Measurements from ENCODE around the gene ABHD1. TPM values are rescaled to one million over a fixed set of nuclear protein-coding genes. Genes with fewer than 3 reads are reported as not detected.
"Not testable (repeated sequence)": the region's sequence is repeated elsewhere in the genome, so short reads cannot be mapped to it uniquely, and the experiment has no call there.

ABHD1 gene
- total RNA-seq, 1 donor from 2014 or later = 0.37 TPM

DNA sequence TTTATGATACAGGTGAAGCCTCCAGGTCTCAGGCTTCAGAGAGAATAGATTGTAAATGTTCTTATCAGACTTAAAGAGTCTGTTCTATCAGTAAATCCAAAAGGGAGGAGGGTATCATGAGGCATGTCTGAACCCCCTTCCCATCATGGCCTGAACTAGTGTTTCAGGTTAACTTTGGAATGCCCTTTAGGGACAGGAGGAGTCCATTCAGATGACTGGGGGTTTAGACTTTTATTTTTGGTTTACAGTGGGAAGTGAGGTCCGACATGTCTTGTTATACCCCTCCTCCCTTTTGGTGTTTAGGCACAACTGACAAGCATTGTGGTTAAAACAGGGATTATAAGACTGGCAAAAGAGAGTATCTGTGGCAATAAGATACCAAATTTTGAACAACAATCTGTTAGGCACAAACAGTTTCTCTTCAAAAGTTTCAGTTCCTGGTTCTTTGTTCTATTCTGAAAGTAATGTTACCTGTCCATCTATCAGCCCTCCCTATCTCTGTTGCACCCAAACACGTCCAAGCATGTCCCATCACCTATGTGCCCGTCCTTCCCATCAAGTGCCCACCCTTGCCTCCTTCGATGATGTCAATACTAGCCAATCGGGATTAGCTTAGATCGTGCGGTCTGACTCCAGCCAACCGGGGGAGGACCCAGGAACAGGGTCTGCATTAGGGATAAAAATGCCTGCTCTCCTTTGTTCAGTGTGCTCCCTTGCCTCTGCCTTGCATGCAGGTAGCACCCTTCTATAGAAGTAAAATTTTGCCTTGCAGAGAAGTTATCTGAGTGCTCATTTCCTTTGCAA lies 41.5 kb downstream of the ABHD1 start:
- DNase-seq (ENCODE audit: low spot score) = no peak

DNA sequence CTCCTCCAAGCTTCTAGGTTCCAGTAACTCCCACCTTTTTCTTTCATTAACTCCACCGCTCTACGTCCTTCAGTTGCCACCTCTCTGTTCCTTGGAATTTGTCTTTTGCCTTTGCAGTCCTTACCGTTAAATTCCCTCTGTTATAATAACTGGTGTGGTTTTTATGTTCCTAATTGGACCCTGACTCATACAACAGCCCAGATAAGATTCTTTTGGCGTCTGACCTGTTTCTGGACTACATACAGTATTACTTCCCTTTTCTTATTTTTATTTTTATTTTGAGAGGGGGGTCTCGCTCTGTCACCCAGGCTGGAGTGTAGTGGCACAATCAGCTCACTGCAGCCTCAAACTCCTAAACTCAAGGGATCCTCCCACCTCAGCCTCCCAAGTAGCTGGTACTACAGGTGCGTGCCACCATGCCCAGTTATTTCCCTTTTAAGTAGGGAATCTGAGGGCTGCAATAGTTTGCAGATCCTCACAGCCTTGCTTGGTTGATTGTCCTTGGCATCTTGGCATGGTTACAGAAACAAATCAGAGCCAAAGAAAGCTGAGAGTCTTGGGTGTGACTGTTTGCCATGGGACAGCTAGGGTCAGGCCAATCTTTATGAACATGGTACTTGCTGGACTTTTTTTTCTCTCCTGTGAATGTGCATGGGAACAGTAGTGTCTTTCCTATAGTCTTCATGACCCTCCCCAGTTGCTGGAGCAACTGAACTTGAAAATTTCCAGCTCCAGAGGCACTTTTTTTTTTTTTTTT lies 47.1 kb downstream of the ABHD1 start:
- no peak for DNase-seq (ENCODE audit: low spot score)

DNA sequence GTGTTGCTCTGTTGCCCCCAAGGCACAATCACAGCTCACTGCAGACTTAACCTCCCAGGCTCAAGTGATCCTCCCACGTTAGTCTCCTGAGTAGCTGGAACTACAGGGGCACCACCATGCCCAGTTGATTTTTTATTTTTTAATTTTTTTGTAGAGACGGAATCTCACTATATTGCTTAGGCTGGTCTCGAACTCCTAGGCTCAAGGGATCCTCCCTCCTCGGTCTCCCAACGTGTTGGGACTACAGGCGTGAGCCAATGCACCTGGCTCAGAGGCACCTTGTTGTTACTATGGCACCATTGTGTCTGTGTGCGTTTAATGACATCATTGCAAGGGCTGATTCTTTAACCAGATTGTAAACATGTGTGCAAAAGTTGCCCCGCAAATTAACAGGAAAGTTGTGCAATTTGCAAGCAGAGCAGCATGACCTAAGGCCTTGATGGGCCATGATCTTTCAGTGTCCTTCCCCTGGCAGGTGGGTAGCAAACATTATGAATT lies 47.8 kb downstream of the ABHD1 start:
- DNase-seq (ENCODE audit: low spot score) = no peak

DNA sequence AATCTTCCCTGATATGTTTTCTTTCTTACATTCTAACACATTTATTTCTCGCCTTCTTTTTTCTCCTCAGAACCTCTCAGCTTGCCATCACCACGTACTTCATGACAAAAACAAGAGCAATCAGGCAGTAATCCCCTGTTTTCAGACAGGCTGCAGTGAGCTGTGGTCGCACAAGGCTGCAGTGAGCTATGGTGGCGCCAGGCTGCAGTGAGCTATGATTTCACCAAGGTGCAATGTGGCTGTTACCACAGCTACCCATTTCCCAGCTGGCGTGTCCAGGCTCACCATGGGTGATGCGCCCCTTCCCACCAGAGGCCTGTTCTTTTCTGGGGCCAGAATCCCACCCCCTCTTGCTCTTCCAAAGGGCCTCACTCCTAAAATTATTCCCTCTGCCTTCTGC lies 51.0 kb downstream of the ABHD1 start:
- DNase-seq (ENCODE audit: low spot score) = no peak

DNA sequence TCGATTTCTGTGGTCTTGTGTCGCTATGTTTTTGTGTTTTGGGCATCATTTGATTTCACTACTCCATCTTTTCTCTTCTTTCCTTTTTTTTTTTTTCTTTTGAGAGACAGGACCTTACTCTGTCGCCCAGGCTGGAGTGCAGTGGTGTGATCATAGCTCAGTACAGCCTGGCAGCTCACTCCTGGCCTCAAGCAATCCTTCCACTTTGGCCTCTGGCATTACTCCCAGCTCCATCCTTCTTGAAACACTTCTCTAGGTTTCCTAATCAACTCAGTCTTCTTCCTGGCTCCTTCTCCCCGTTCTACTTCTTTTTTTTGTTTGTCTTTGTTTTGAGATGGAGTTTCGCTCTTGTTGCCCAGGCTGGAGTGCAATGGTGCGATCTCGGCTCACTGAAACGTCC lies 51.7 kb downstream of the ABHD1 start:
- DNase-seq (ENCODE audit: low spot score) = no peak

DNA sequence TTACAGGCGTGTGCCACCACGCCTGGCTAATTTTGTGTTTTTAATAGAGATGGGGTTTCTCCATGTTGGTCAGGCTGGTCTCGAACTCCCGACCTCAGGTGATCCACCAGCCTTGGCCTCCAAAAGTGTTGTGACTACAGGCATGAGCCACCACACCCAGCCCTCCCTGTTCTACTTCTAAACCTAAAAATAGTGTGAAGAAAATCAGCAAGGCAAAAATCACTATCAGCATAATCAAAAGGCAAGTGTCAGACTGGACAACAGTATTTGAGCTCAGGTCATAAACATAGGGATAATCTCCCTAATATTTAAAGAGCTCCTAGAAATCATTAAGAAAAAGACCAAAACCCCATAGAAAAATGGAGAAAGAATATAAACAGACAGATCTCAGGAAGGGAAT lies 52.2 kb downstream of the ABHD1 start:
- not testable (repeated sequence) for DNase-seq (ENCODE audit: low spot score)

DNA sequence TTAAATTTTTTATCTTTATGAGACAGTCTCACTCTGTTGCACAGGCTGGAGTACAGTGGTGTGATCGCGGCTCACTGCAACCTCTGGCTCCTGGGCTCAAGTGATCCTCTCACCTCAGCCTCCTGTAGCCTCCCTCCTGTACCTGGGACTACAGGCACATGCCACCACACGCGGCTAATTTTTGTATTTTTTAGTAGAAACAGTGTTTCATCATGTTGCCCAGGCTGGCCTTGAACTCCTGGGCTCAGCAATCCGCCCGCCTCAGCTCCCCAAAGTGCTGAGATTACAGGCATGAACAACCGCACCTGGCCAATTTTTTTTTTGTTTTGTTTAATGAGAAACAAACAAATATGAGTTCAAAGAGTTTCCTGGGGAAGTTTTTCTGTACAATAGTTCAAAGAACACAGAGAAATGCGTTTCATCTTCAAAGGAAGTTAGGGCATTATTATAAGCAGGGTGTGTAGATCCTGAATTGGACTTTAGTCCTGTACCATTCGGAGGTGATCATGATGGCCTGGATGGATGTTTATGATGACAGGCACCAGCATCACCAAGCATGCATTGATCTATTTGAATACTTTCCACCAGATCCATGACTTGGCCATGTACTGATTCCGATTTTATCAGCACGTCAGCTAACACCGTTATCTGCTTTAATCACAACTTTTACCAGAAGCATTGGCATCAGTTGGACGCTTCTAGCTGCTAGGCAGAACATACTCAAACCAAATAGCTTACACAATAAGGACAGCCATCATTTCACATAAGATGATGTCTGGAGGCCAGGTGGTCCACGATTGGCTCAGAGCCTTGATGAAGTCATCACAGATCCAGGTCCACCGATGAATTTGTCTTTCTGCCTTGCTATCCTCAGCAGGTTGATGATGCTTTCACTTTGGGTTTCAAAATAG lies 54.1 kb downstream of the ABHD1 start:
- DNase-seq (ENCODE audit: low spot score) = no peak

DNA sequence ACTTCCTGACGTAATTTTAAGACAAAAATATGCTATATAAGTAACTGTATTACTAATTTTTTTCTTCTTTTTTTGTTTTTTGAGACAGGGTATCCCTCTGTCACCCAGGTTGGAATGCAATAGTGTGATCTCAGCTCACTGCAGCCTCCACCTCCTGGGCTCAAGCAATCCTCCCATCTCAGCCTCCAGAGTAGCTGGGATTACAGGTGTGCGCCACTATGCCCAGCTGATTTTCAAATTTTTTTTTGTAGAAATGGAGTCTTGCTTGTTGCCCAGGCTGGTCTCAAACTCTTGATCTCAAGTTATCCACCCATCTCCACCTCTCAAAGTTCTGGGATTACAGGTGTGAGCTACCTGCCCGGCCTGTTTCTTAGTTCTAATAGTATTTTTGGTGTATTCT lies 54.9 kb downstream of the ABHD1 start:
- DNase-seq (ENCODE audit: low spot score) = no peak

DNA sequence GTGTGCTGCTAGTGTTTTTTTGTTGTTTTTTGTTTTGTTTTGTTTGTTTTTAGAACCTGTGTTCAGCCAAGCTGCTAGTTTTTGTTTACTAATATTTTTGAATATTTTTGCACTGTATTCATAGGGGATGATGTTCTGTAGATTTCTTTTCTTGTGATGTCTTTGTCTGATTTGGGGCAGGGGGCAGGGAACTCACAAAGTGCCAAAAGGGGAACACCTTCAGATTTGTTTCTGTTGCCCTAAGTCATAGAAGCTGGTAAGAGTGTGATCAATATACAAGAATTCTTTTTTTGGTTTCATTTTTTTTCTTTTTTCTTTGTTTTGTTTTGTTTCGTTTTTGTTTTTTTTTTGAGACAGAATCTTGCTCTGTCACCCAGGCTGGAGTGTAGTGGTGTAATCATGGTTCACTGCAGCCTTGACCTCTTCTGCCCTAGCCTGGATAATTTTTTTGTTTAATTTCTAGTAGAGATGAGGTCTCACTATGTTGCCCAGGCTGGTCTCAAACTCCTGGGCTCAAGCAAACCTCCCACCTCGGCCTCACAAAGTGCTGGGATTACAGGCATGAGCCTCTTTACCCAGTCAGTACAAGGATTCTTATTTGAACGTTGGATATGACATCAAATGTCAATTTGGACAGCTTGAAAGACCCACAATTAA lies 55.9 kb downstream of the ABHD1 start:
- DNase-seq (ENCODE audit: low spot score) = no peak

Other genes starting within 250 kb of the ABHD1 start
- 25.2 TPM for gene MAPRE3, start 153.2 kb upstream of the ABHD1 start, total RNA-seq
- 80.0 TPM for gene TMEM214, start 90.8 kb upstream of the ABHD1 start, total RNA-seq
- gene AGBL5, start 72.1 kb upstream of the ABHD1 start, total RNA-seq = 27.9 TPM
- 323 TPM for gene OST4, start 52.2 kb upstream of the ABHD1 start, total RNA-seq
- gene EMILIN1, start 45.2 kb upstream of the ABHD1 start, total RNA-seq = 210 TPM
- 6.1 TPM for gene KHK, start 37.0 kb upstream of the ABHD1 start, total RNA-seq
- gene CGREF1, start 4.7 kb upstream of the ABHD1 start, total RNA-seq = 1.1 TPM
- 51.3 TPM for gene PREB, start 10.8 kb downstream of the ABHD1 start, total RNA-seq
- not detected for gene PRR30, start 15.6 kb downstream of the ABHD1 start, total RNA-seq
- gene TCF23, start 25.2 kb downstream of the ABHD1 start, total RNA-seq = 0.12 TPM
- gene ATRAID, start 88.2 kb downstream of the ABHD1 start, total RNA-seq = 104 TPM
- gene SLC5A6, start 88.5 kb downstream of the ABHD1 start, total RNA-seq = 24.9 TPM
- 26.7 TPM for gene CAD, start 93.6 kb downstream of the ABHD1 start, total RNA-seq
- not detected for gene SLC30A3, start 139.2 kb downstream of the ABHD1 start, total RNA-seq
- not detected for gene DNAJC5G, start 151.6 kb downstream of the ABHD1 start, total RNA-seq
- 0.26 TPM for gene TRIM54, start 158.6 kb downstream of the ABHD1 start, total RNA-seq
- gene UCN, start 184.6 kb downstream of the ABHD1 start, total RNA-seq = 3.1 TPM
- gene MPV17, start 199.3 kb downstream of the ABHD1 start, total RNA-seq = 62.6 TPM
- gene GTF3C2, start 232.9 kb downstream of the ABHD1 start, total RNA-seq = 49.5 TPM
- 32.3 TPM for gene EIF2B4, start 246.5 kb downstream of the ABHD1 start, total RNA-seq
- gene SNX17, start 246.8 kb downstream of the ABHD1 start, total RNA-seq = 105 TPM

Data from mucosa of gallbladder (tissue), 1 donor.